GM19035 (cell line): ENCODE measurements around the gene CD164.
"Not testable (repeated sequence)": the region's sequence is repeated elsewhere in the genome, so short reads cannot be mapped to it uniquely, and the experiment has no call there.

ENCODE experiments used
- ATAC-seq: cut with Tn5 transposase; IDR thresholded peaks from one replicate; pipeline ENCODE4 v1.9.1; 2021; ENCODE audit not compliant: unreplicated experiment

Gene CD164

DNA sequence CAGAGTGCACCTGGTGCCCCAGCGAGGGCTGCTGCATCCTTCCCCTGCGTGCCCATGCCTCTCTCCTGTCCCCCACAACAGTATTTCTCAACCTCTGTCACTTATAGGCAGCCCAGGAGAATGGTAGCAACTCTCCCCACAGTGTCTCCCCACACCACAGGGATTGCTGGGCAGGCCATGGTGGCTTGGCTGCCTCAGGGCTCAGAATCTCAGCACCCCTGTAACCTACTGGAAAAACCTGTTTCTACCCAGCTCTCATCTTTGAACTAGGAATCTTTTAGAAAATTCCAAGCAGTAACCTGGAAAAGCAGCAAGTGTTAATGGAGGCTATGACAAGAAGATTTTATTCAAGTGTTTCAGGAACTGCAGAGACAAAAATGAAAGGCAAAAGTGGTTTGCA is 38.0 kb downstream of the CD164 start:
- no peak for ATAC-seq

DNA sequence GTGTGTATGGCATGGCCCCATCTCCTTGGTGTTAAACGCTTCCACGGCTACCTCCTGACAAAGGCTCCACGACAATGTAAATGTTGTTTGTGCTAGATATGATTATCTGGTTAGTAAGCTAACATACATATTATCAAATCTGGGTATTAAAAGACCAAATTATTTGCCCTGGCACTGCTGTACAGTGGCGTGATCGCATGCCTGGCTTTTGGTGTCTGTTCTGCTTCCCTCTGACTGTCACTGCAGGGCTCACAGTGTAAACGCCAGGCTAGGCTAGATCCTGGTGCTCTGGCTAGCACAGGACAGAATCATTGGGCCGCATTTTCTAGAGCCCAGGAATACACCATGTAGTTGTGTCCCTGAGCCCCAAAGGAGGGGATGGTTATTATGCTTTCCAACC is 38.7 kb downstream of the CD164 start:
- no peak for ATAC-seq

DNA sequence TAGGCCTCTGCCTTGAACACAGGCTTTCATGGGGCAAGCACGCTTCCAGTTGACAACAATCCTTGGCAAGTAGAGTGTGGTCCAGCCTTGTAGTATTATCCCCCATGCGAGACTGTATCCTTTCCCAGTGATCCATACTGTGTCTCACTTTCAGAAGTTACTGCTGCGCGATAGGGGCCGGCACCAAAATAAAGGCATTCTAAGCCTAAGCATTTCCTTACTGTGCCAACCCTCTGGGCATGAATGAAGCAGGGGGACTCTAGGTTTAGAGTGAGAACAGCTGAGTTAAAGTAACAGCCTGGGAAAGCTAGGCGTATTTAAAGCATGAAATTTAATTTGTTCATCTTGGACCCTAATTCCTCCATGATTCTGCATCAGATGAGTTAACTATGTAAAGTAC is 39.4 kb downstream of the CD164 start:
- no peak for ATAC-seq

DNA sequence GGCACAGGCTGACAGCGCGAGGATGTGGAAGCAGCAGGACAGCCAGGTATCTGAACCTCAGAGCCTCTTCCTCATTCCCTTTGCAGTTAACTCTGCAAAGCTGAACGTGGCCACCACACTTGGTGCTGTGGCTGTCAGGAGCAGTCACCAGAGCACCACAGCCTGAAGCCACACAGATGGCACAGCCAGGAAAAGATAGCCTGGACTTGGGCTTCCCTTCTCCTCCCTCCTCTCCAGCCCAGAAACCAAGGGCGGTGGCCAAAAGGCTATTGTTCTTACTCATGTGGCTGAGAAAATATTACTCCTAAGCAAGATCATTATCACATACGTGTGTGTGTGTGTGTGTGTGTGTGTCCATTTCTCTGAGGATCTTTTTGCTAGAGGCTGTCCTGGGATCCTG is 39.8 kb downstream of the CD164 start:
- ATAC-seq, result no peak

DNA sequence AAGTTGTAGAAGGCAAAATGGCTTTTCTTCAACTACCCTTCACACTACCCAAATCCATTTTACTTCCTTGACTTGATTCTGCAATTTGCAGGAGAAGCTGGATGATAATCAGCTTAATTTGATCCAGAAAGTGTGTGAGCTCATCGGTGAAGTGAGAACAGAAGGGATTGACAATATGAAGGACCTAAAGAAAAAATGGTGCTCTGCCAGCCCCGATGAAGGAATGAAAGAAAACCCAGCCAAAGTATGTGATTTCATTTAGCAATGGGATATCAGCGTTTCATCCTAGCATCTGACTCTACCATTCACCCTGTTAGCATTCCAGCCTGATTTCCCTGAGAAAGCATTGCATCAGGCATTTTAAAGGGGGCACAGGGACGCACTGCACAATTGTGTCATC is 41.5 kb downstream of the CD164 start:
- no peak for ATAC-seq

DNA sequence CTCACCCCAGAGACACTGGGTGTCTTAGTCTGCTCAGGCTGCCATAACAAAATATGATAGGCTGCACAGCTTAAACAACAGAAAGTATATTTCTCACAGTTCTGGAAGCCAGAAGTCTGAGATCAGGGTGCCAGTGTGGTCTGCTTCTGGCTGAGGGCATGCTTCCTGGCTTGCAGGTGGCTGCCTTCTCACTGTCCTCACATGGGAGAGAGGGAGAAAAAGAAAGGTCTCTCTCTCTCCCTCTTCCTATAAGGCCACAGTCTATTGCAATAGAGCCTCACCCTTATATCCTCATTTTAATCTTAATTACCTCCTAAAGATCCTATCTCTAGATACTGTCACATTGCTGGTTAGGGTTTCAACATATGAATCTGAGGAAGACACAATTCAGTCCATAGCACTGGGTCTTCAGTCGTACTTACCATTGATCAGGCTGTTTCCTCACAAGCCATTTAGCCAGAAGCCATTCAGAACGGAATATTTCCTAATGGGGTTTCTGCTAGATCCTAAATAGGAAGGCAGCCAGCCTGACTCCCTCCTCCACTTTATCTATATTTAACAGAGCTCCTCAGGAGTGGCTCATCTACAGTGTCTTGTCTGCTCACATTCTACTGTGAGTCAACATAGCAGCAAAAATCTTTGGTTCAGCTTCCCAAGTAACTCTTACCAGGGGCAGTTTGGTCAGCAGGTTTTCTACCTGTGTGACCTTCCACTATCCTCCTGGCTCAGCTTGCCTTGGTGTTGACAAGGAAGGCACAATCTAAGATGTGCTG is 42.2 kb downstream of the CD164 start:
- no peak for ATAC-seq

DNA sequence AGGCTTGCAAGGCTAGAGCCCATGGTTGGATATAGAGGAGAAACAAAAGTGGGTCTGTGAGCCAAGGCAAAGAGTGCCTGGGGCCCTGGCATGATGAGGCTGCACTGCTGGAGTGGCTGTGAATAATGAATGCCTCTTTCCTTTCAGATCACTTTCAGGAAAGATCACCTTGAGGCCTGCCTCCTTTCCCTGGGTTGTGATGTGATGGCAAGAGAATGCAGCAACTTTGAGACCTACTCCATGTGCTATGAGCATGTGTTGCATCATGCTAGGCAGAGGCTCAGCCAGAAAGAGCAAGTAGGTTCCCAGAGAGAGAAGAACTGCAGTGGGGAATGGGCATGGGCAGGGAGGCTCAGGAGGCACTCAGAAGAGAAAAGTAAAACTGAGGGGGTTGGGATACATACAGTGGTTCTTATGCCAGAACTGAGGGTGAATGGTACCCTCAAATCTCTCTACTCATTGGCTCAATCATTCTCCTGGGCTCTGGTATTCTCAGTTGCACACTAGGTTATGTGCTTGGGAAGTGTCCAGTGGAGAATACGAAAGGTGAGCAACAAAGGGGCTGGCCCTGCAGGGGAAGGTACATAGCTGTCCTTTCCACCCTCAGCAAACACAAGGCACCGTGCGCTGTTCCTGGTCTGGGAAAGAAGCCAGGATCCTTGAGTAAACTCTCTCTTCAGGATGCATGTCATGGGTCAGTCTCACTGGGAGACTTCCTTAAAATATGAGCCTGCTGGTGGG is 45.9 kb downstream of the CD164 start:
- ATAC-seq, result no peak

DNA sequence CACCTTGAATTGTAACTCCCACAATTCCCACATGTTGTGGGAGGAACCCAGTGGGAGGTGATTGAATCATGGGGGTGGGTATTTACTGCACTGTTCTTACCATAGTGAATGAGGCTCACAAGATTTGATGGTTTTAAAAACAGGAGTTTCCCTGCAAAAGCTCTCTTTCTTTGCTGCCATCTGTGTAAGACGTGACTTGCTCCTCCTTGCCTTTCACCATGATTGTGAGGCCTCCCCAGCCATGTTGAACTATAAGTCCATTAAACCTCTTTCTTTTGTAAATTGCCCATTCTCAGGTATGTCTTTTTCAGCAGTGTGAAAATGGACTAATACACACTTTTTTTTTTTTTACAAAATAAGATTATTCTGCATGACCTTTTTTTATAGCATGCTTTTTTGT is 48.4 kb downstream of the CD164 start:
- ATAC-seq, result not testable (repeated sequence)

DNA sequence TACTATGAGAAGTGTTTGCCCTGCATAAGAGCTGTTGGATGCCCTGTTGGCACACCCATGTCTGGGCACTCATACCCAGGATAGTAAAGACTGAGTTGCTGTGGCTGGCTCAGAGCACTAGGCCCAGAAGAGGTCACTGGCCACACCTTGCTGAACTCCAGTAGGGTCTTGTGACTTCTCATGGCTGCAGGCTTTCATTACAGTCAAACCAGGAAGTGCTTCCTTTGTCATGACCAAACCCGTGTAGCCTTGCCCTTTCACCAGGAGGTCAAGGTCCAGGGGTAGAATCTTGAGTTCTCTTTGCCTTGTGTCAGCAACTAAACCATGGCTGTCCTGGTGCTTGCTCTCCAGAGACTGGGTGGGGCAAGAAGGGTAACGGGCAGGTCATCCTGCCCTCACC is 49.5 kb downstream of the CD164 start:
- no peak for ATAC-seq

DNA sequence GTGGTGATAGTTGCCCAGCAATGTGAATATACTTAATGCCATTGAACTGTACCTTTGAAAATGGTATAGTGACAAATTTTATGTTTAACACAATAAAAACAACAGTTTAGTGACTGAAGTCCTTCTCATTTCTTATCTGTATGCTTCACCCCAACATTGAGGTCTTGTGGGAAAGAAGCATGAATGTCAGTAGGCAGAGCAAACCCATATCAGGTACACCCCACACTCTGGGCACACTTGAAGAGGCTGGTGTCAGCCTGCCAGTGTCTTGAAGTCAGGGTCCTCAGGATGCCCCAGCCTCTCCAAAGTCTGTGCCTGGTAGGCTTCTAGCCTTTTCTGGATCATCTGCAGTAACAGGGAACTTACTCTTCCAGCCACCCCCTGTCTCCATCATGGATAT is 51.2 kb downstream of the CD164 start:
- ATAC-seq, result no peak

DNA sequence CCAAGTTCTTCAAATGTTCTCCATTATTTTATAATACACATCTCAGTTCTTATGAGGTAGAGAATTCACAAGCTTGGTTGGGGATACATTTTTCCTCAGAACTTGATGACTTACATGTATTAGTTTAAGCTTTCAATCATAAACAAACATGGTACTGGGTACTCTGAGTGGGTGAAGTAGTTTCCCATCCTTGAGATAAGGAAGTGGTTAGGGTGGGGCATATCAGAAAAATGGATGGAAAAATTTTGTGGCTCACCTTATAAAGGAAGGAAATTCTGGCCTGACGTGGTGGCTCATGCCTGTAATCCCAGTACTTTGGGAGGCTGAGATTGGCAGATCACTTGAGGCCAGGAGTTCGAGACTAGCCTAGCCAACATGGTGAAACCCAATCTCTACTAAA is 52.0 kb downstream of the CD164 start:
- no peak for ATAC-seq

DNA sequence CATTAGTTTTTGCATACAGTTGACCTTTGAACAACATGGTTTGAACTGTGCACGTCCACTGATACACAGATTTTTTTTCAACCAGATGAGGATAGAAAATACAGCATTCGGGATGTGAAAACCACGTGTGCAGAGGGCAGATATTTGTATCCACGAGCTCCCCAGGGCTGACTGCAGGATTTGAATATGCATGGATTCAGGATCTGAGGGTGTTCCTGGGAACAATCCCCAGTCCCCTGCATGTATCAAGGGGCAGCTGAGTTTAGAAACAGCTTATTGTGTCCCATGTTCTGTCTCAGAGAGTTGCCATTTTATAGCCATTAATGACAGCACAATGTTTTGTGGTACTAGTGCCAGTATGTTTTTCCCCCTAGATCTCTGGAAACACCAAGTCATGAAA is 53.6 kb downstream of the CD164 start:
- no peak for ATAC-seq

DNA sequence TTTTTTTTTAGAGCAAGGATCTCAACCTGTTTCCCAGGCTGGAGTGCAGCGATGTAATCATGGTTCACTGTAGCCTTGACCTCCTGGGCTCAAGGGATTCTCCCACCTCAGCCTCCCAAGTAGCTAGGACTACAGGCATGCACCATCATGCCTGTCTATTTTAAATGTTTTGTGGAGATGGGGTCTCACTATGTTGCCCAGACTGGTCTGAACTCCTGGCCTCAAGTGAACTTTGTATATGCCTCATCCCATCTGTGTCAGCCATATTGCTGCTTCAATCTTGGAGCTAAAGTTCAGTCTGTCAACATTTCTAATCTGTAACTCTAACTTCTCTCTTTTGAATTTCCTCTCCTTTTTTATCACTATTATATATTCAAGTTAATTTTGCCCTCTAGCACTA is 54.3 kb downstream of the CD164 start:
- ATAC-seq, result no peak

DNA sequence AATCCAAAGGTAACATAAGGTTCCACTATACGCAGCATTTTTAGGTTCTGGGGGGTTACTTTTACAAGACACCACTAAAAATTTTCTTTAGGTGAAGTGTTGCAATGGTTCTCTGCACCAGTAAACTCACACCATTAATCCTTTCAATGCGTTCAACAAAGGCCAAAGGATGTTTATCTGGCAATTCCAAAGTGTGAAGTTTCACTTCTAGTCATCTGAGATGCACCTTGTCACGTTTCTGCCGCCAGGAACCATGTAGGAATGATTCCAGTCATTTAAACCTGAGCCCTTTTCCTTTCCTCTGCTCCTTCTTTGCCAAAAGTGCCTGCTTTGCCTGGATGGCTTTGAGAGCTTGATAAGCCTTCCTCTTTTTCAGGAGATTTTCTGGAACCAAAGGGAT is 54.8 kb downstream of the CD164 start:
- ATAC-seq, result no peak

DNA sequence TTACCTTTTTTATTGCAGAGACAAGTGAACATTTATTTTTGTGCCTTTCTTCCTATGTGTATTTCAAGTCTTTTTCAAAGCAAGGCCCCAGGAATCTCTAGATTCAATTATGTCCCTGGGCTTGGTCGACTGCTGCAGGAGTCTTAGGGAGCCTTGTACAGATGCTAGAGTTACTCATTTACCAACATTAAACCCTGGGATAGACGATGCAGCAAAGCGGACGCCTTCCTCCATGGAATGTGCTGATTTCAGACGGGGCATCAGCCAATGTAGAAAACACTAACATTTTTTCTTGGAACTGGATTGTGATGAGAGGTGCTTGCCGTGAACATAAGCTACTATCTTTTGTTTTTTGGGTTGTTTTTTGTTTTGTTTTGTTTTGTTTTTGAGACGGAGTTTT is 55.9 kb downstream of the CD164 start:
- ATAC-seq, result no peak

DNA sequence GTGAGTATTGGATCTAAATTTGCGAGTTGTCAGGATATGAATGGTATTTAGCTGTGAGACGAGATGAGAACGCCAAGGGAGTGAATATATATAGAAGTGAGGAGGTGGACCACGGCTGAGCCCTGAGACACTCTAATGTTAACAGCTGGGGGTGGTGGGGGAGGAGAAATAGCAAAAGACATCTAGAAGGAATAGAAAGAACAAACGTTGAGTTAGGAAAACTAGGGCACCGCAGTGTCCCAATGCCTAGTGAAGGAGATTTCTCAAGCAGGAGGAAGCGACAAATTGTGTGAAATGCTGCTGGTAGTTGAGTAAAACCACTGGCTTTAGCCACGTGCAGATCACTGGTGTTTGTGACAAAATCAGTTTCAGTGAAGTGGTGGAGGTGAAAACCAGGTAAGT is 56.9 kb downstream of the CD164 start:
- ATAC-seq, result no peak

DNA sequence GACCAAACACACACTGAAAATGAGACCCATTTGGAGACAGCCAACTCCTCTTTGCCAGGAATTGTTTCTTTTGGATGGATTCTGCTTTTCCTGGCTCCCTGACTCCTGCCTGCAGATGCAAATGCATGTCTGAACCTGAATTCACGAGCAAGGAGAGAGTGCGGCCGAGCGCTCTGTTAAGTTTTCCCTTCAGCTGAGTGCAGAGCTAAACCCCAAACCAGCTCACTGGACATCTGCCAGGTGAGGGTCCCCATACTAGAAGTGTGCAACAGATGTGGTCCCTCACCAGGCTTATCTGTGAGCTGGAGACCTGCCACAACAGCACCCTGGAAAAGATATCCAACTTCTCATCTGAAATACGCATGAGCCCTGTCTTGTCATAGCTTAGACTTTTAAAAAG is 59.0 kb downstream of the CD164 start:
- no peak for ATAC-seq

DNA sequence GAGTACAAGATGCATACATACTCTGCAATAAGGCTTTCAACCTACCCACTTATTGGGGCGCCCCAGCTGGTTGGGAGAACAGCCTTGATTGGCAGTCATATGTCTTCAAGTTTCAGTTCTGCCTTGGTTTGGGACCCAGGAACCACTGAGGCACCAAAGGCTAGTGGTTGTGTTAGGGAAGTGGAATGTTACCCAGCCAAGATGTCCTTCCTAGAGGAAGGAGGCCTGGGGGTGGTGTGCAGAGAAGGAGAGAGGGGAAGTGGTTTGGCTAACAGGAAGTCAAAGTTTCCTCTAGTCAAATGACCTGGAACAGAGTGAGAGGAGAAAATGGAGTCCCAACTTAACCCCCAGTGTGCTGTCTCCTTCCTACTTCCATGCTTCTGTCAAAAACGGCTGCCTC is 59.4 kb downstream of the CD164 start:
- ATAC-seq, result no peak

DNA sequence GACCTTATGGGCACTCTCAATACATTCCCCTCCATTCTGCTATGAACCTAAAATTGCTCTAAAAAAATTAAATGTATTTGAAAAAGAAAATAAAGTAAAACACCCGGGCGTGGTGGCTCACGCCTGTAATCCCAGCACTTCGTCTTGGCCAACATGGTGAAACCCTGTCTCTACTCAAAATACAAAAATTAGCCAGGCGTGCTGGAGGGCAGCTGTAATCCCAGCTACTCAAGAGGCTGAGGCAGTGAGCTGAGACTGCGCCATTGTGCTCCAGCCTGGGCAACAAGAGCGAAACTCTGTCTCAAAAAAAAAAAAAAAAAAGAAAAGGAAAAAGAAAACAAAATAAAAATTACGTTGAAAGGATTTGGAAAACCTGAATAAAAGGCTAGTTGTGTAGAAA is 60.5 kb downstream of the CD164 start:
- no peak for ATAC-seq

DNA sequence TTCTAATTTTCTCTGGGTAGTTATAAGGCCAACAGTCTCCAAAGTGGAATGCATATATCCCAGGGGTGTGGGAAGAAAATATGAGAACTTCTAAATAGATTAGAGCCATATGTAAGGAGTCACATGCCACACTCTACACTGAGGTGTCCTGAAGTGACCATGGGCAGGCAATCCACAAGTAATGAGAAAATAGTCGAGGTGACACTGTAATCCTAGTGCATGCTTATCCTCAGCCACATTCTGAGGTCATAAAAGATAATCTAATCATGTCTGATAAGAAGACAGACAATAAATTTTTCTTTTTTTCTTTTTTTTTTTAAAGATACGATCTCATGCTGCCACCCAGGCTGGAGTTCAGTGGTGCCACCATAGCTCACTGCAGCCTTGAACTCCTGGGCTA is 62.2 kb downstream of the CD164 start:
- ATAC-seq, result no peak

DNA sequence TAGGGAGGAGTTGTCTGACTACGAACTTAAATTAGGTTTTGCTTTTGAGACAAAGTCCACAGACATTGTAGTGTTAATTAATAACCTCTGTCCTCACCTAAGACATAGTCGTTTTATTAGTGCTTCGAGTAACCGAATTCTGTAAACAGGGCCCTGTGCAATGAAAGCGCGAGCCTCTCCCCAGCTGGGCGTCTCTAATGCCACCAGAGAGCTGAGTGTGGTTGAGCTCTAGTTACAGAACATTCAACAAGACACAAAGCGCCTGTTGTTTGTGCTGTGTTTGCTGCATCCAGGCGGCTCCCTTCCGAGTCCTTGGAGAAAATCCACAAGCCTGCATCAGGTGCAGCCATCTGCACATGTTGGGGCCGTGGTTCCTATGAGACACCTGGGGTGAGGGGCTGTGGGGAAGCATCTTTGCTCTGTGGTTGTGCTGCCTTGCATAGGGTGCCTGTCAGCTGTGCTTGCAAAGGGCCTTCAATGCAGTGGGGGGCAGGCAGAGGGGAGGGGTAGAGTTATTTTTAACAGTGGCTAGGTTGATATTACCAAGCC is 63.9 kb downstream of the CD164 start:
- ATAC-seq, result no peak

DNA sequence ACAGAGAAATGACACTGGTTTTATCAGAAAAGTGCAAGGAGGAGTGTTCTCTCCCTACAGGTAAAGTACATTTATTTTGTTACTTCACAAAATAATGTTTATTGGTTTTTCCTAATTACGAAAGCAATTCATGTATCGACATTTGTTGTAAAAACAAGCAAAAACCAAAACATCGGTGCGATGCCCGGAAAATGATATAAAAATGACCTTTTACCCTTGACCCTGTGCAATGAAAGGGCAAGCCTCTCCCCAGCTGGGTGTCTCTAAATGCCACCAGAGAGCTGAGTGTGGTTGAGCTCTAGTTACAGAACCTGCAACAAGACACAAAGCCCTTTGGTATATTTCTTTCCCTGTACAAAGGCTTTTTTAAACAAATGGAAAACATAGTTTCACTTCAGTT is 65.4 kb downstream of the CD164 start:
- no peak for ATAC-seq
